Tibial nerve (tissue), 3 donors: ENCODE data around the gene ITGA8.

Source experiments
- POLR2A ChIP-seq, 2 donors: fragments of 450-650 bp; IDR thresholded peaks; one replicate each; pipeline ENCODE4 v1.6.1; 2017; ENCODE audit warnings: antibody characterized with exemption in 2 of 2, mild to moderate bottlenecking in 2 of 2, moderate library complexity in 2 of 2
- TF ChIP-seq, protein P1 (sequence below), 5 experiments: fragments of 200-600 bp in 3 of 5; fragments of 450-650 bp in 2 of 5; sonication (generic) in 3 of 5; IDR thresholded peaks; one replicate each; pipeline ENCODE4 v1.5.1; 2016 to 2019; ENCODE audit warnings: antibody characterized with exemption in 5 of 5, mild to moderate bottlenecking in 3 of 5, moderate library complexity in 2 of 5

GRCh38 chr10:15485027-15485426 is 234.7 kb downstream of the ITGA8 start:
- TF ChIP-seq POLR2A (IDR thresholded peaks at IDR 0.05): no peak
- TF ChIP-seq, protein P1, sequence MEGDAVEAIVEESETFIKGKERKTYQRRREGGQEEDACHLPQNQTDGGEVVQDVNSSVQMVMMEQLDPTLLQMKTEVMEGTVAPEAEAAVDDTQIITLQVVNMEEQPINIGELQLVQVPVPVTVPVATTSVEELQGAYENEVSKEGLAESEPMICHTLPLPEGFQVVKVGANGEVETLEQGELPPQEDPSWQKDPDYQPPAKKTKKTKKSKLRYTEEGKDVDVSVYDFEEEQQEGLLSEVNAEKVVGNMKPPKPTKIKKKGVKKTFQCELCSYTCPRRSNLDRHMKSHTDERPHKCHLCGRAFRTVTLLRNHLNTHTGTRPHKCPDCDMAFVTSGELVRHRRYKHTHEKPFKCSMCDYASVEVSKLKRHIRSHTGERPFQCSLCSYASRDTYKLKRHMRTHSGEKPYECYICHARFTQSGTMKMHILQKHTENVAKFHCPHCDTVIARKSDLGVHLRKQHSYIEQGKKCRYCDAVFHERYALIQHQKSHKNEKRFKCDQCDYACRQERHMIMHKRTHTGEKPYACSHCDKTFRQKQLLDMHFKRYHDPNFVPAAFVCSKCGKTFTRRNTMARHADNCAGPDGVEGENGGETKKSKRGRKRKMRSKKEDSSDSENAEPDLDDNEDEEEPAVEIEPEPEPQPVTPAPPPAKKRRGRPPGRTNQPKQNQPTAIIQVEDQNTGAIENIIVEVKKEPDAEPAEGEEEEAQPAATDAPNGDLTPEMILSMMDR (IDR thresholded peaks at IDR 0.05): no peak
